ENCODE results near the gene FOXF1.

Gene FOXF1

GRCh38 chr16:86499889-86500707 lies 10.2 kb upstream of the FOXF1 start:
- no peak for TF ChIP-seq CTCF (IDR thresholded peaks at IDR 0.05; ENCODE audit: insufficient read depth, low read depth, low read length, missing control alignments)
- no peak overlapping the region for H3K4me3 ChIP-seq (ENCODE audit: low read depth, low read length)
- no peak for DNase-seq (ENCODE audit: low read depth)

GRCh38 chr16:86500708-86501510 lies 9.4 kb upstream of the FOXF1 start:
- no peak for TF ChIP-seq CTCF (IDR thresholded peaks at IDR 0.05; ENCODE audit: insufficient read depth, low read depth, low read length, missing control alignments)
- no peak overlapping the region for H3K4me3 ChIP-seq (ENCODE audit: low read depth, low read length)

GRCh38 chr16:86501989-86502855 lies 8.1 kb upstream of the FOXF1 start:
- TF ChIP-seq CTCF (IDR thresholded peaks at IDR 0.05; ENCODE audit: insufficient read depth, low read depth, low read length, missing control alignments) = no peak
- no peak overlapping the region for H3K4me3 ChIP-seq (ENCODE audit: low read depth, low read length)
- no peak for DNase-seq (ENCODE audit: low read depth)

More at GRCh38 chr16:86500708-86501510, 9.4 kb upstream of the FOXF1 start:
- DNase-seq (ENCODE audit: low read depth) = no peak

- no peak overlapping the region for H3K4me3 ChIP-seq (ENCODE audit: low read depth, low read length)
- DNase-seq (ENCODE audit: low read depth) = no peak
- no peak for TF ChIP-seq CTCF (IDR thresholded peaks at IDR 0.05; ENCODE audit: insufficient read depth, low read depth, low read length, missing control alignments)
These were observed 7.2 kb upstream of the FOXF1 start for GRCh38 chr16:86502856-86503748.

- TF ChIP-seq CTCF (IDR thresholded peaks at IDR 0.05; ENCODE audit: insufficient read depth, low read depth, low read length, missing control alignments) = no peak
- H3K4me3 ChIP-seq (ENCODE audit: low read depth, low read length) = no peak overlapping the region
- DNase-seq (ENCODE audit: low read depth) = no peak
These were observed 6.5 kb upstream of the FOXF1 start for GRCh38 chr16:86503830-86504229.
